Body of pancreas (tissue), 4 donors: Measurements from ENCODE around the gene PPM1H. TPM values are rescaled to one million over a fixed set of nuclear protein-coding genes. Genes with fewer than 3 reads are reported as not detected.

Experiments
- ATAC-seq: fragments of 150-250 bp; one replicate; pipeline ENCODE4 v1.9.1; 2016
- DNase-seq, 4 donors: peaks; one replicate each; pipeline ENCODE4 v3.0.0-alpha.2; 2019
- H3K27ac ChIP-seq, 4 donors: fragments of 200-600 bp; sonication (generic); 1 replicate in 3 of 4; 2 replicates in 1 of 4; pipeline versions ENCODE4 v1.5.1 to v1.6.1; 2016 to 2019; ENCODE audit warnings: mild to moderate bottlenecking in 1 of 4, mixed read lengths in 1 of 4, moderate library complexity in 1 of 4
- H3K27me3 ChIP-seq, 2 donors: fragments of 200-600 bp; sonication (generic); one replicate each; pipeline ENCODE4 v1.6.0; 2016; ENCODE audit warnings: mild to moderate bottlenecking in 1 of 2
- H3K36me3 ChIP-seq, 2 donors: fragments of 200-600 bp; sonication (generic); replicated peaks in 1 of 2; 2 replicates each; pipeline ENCODE4 v1.5.1; 2016; ENCODE audit warnings: low read depth in 2 of 2; ENCODE audit not compliant: insufficient read depth in 1 of 2
- H3K4me1 ChIP-seq: fragments of 200-600 bp; sonication (generic); one replicate; pipeline ENCODE4 v1.6.0; 2016
- H3K4me3 ChIP-seq, 2 donors: fragments of 200-600 bp; sonication (generic); 1 replicate in 1 of 2; 2 replicates in 1 of 2; pipeline ENCODE4 v1.5.1; 2016 to 2019
- H3K9me3 ChIP-seq, 3 donors: fragments of 200-600 bp; sonication (generic); 1 replicate in 2 of 3; 2 replicates in 1 of 3; pipeline ENCODE4 v1.5.1; 2016
- CTCF ChIP-seq, 7 experiments: fragments of 450-650 bp in 4 of 7; fragments of 200-600 bp in 3 of 7; sonication (generic) in 3 of 7; IDR thresholded peaks; one replicate each; pipeline ENCODE4 v1.5.1; 2016 to 2019; ENCODE audit warnings: antibody characterized with exemption in 7 of 7
- POLR2A ChIP-seq, 3 donors: fragments of 450-650 bp; IDR thresholded peaks; one replicate each; pipeline ENCODE4 v1.6.1; 2016; ENCODE audit warnings: antibody characterized with exemption in 3 of 3, mild to moderate bottlenecking in 2 of 3
- WGBS, 2 donors: methylation state at CpG; one replicate each; pipeline ENCODE4 v1.1.5; 2017; 5-methylcytosine and 5-hydroxymethylcytosine counted together
- intact Hi-C: fragments of 100-400 bp; cut with DNase I; formaldehyde crosslinking; loops from one replicate; pipeline ENCODE4 v1.15.1; 2023
- total RNA-seq, 2 donors: library from RNA; depleted of rRNA; stranded (reverse); fragments of >200 nt; gene quantifications; one replicate each; pipeline ENCODE4 v1.1.0, GENCODE V29; 2016

The PPM1H gene
- total RNA-seq, 2 donors from 2014 or later, result 4.9 to 6.3 TPM

DNA sequence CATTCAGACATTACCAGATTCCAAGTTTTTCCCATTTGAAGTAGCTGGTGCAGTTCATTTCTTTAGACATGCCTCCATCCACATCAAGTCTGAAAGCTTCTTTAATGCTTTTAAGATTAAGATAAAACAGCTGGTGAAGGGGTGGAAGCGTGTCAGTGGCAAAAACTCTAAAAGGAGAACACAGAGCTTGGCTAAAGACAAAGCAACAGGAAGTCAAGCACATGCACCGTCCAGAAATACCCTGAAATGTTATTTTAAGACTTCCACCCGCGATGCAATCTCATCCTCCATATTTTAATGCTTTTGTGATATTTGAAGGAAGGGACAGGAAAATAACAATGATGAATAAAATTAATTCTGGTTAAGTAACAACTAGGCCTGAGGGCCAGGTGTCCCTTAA is 31.8 kb downstream of the PPM1H start:
- Histone ChIP-seq H3K27me3 (no peaks in the 10 kb centered on the region), H3K27ac (no peak overlapping the region), H3K36me3 (no peaks in the 10 kb centered on the region), H3K9me3 (no peaks in the 10 kb centered on the region), H3K4me1 (no peaks in the 10 kb centered on the region), H3K4me3 (no peak overlapping the region)
- WGBS, 2 donors, result 64 to 75% methylated on average over 4 of the region's 4 CpGs
- DNase-seq (no peak), ATAC-seq (no peak)
- intact Hi-C loops, result no loop called here
- TF ChIP-seq CTCF (IDR thresholded peaks at IDR 0.05), result no peak
- no peak for TF ChIP-seq POLR2A (IDR thresholded peaks at IDR 0.05)

- H3K9me3 ChIP-seq, result no peaks in the 10 kb centered on the region
- H3K27ac ChIP-seq, result no peak overlapping the region
- WGBS, 2 donors, result 65 to 76% methylated on average over 4 of the region's 4 CpGs
- ATAC-seq (no peak), DNase-seq (no peak)
- no peak for TF ChIP-seq POLR2A (IDR thresholded peaks at IDR 0.05)
- TF ChIP-seq CTCF (IDR thresholded peaks at IDR 0.05), result no peak
- intact Hi-C loops, result no loop called here
- no peak overlapping the region for H3K4me3 ChIP-seq
- no peaks in the 10 kb centered on the region for H3K27me3 ChIP-seq
- H3K36me3 ChIP-seq, result no peaks in the 10 kb centered on the region
- H3K4me1 ChIP-seq, result no peaks in the 10 kb centered on the region
Observed at GRCh38 chr12:62900686-62901272, 34.2 kb downstream of the PPM1H start.

- Histone ChIP-seq H3K9me3 (no peaks in the 10 kb centered on the region), H3K4me1 (no peaks in the 10 kb centered on the region), H3K27ac (no peak overlapping the region), H3K27me3 (no peaks in the 10 kb centered on the region), H3K4me3 (no peak overlapping the region), H3K36me3 (no peaks in the 10 kb centered on the region)
- ATAC-seq, result no peak
- intact Hi-C loops, result no loop called here
- no peak for TF ChIP-seq CTCF (IDR thresholded peaks at IDR 0.05)
- TF ChIP-seq POLR2A (IDR thresholded peaks at IDR 0.05), result no peak
- no peak for DNase-seq
- 68 to 85% methylated on average over 7 of the region's 7 CpGs for WGBS, 2 donors
Observed at GRCh38 chr12:62899568-62900390, 35.2 kb downstream of the PPM1H start.

DNA sequence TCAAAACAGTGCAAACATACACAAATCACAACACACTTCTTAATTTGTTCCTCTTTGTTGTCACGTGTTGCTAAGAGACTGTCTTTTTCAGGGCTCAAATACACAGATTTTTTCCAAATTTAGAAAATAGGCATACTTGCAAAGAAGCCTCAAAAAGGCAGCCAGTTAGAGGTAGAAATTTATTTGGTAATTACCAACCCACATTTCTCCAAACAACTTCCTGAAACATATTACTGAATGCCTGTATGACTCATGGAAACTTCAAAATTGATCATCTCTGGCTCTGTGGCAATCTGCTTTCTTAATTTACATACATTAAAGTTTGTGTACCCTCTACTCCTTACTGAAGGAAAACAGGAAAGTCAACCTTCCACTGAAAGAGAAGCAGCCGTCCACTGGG is 36.4 kb downstream of the PPM1H start:
- Histone ChIP-seq H3K27ac (no peak overlapping the region), H3K4me1 (no peaks in the 10 kb centered on the region), H3K36me3 (no peaks in the 10 kb centered on the region), H3K27me3 (no peaks in the 10 kb centered on the region), H3K9me3 (no peaks in the 10 kb centered on the region), H3K4me3 (no peak overlapping the region)
- intact Hi-C loops, result no loop called here
- no peak for TF ChIP-seq CTCF (IDR thresholded peaks at IDR 0.05)
- no peak for TF ChIP-seq POLR2A (IDR thresholded peaks at IDR 0.05)
- DNase-seq (no peak), ATAC-seq (no peak)
- 88 to 89% methylated on average over 2 of the region's 2 CpGs for WGBS, 2 donors
